GM12878 (cell line): ENCODE measurements around the gene ATF7. TPM values are rescaled to one million over a fixed set of nuclear protein-coding genes. Genes with fewer than 3 reads are reported as not detected.

ENCODE experiments used
- BCL11A ChIP-seq: IDR thresholded peaks from 2 replicates; pipeline ENCODE4 v1.6.1; 2011; ENCODE audit warnings: low read depth, low read length
- BHLHE40 ChIP-seq, 2 experiments: fragments of 450-650 bp in 1 of 2; IDR thresholded peaks; 2 replicates each; pipeline ENCODE4 v1.6.1; 2011 to 2017; ENCODE audit warnings: low read depth in 2 of 2, borderline replicate concordance in 1 of 2, improper control_type of control experiment in 1 of 2, low read length in 1 of 2, mild to moderate bottlenecking in 1 of 2
- BRCA1 ChIP-seq: IDR thresholded peaks from 2 replicates; pipeline ENCODE4 v1.6.1; 2011; ENCODE audit warnings: low read depth, low read length, improper control_type of control experiment
- CBFB ChIP-seq: IDR thresholded peaks from 2 replicates; pipeline ENCODE4 v1.6.1; 2016; ENCODE audit warnings: antibody characterized with exemption, low read depth
- CHD2 ChIP-seq: IDR thresholded peaks from 2 replicates; pipeline ENCODE4 v1.6.1; 2011; ENCODE audit warnings: low read depth, low read length, improper control_type of control experiment, borderline replicate concordance
- E4F1 ChIP-seq: fragments of 450-650 bp; IDR thresholded peaks from 2 replicates; pipeline ENCODE4 v1.6.1; 2018; ENCODE audit warnings: borderline replicate concordance, mild to moderate bottlenecking; ENCODE audit not compliant: partially characterized antibody
- EGR1 ChIP-seq, 2 experiments: IDR thresholded peaks; 1 replicate in 1 of 2; 2 replicates in 1 of 2; pipeline ENCODE4 v1.6.1; 2011 to 2012; ENCODE audit warnings: low read depth in 2 of 2, low read length in 2 of 2, borderline replicate concordance in 1 of 2, mild to moderate bottlenecking in 1 of 2, moderate library complexity in 1 of 2
- HDAC2 ChIP-seq: fragments of 200-600 bp; sonication (generic); IDR thresholded peaks from 2 replicates; pipeline ENCODE4 v1.6.1; 2017
- HDAC6 ChIP-seq: fragments of 200-600 bp; sonication (generic); IDR thresholded peaks from one replicate; pipeline ENCODE4 v1.8.0; 2017; ENCODE audit warnings: antibody characterized with exemption; ENCODE audit not compliant: unreplicated experiment
- LARP7 ChIP-seq: fragments of 450-650 bp; IDR thresholded peaks from 2 replicates; pipeline ENCODE4 v1.6.1; 2017; ENCODE audit warnings: mild to moderate bottlenecking
- NFYB ChIP-seq: IDR thresholded peaks from 2 replicates; pipeline ENCODE4 v1.6.1; 2011; ENCODE audit warnings: low read depth, mild to moderate bottlenecking, low read length, improper control_type of control experiment, moderate library complexity; ENCODE audit not compliant: insufficient read depth
- PBX3 ChIP-seq: IDR thresholded peaks from 2 replicates; pipeline ENCODE4 v1.6.1; 2011; ENCODE audit warnings: mild to moderate bottlenecking, low read depth, low read length, moderate library complexity; ENCODE audit not compliant: insufficient replicate concordance
- RFX5 ChIP-seq: IDR thresholded peaks from 2 replicates; pipeline ENCODE4 v1.6.1; 2011; ENCODE audit warnings: low read depth, low read length, improper control_type of control experiment
- SMAD1 ChIP-seq: fragments of 450-650 bp; IDR thresholded peaks from 2 replicates; pipeline ENCODE4 v1.6.1; 2018; ENCODE audit warnings: mild to moderate bottlenecking, low read depth; ENCODE audit not compliant: partially characterized antibody
- SMAD5 ChIP-seq: IDR thresholded peaks from 2 replicates; pipeline ENCODE4 v1.6.1; 2016; ENCODE audit warnings: antibody characterized with exemption, low read depth
- SMC3 ChIP-seq: IDR thresholded peaks from 2 replicates; pipeline ENCODE4 v1.6.1; 2011; ENCODE audit warnings: low read length, improper control_type of control experiment, borderline replicate concordance
- STAT1 ChIP-seq: fragments of 450-650 bp; conservative IDR thresholded peaks from 2 replicates; pipeline ENCODE4 v1.6.1; 2014; ENCODE audit warnings: antibody characterized with exemption, mild to moderate bottlenecking
- STAT3 ChIP-seq: IDR thresholded peaks from 2 replicates; pipeline ENCODE4 v1.6.1; 2011; ENCODE audit warnings: low read depth, low read length, improper control_type of control experiment
- TAF1 ChIP-seq: IDR thresholded peaks from 2 replicates; pipeline ENCODE4 v1.6.1; 2011; ENCODE audit warnings: mild to moderate bottlenecking, low read depth, low read length, borderline replicate concordance
- WRNIP1 ChIP-seq: IDR thresholded peaks from 2 replicates; pipeline ENCODE4 v1.6.1; 2011; ENCODE audit warnings: low read depth, low read length, improper control_type of control experiment, borderline replicate concordance
- ZBED1 ChIP-seq: IDR thresholded peaks from 2 replicates; pipeline ENCODE4 v1.6.1; 2016; ENCODE audit warnings: borderline replicate concordance
- ZBTB11 ChIP-seq: fragments of 450-650 bp; formaldehyde crosslinking; IDR thresholded peaks from 2 replicates; pipeline ENCODE4 v1.5.0; 2022; ENCODE audit warnings: mild to moderate bottlenecking, missing genetic modification characterization
- ZNF217 ChIP-seq: fragments of 450-650 bp; IDR thresholded peaks from 2 replicates; pipeline ENCODE4 v1.6.1; 2017; ENCODE audit warnings: antibody characterized with exemption, mild to moderate bottlenecking
- polyA plus RNA-seq, 11 experiments: library from polyadenylated mRNA; depleted of rRNA in 4 of 11; unstranded in 6 of 11; stranded (reverse) in 5 of 11; fragments of >200 nt; fragmentation: Nextera tagmentation in 4 of 11; fragmentation: Illumina TruSeq in 1 of 11; extraction: Ambion mirVana in 4 of 11; extraction: Trizol in 1 of 11; gene quantifications; 1 replicate in 1 of 11; 2 replicates in 10 of 11; pipeline versions ENCODE4 v1.2.1 to v1.2.3, GENCODE V29; 2011 to 2016; ENCODE audit warnings: inconsistent platforms in 2 of 11, missing spikeins in 2 of 11, low read depth in 1 of 11
- total RNA-seq, 4 experiments: library from RNA; depleted of rRNA in 3 of 4; stranded (reverse); fragments of >200 nt in 3 of 4; fragmentation: Illumina TruSeq in 1 of 4; extraction: Trizol in 1 of 4; gene quantifications; 2 replicates each; pipeline versions ENCODE4 v1.2.1 to v1.2.3, GENCODE V29; 2013 to 2021

ATF7 gene
- total and polyA plus RNA-seq, 10 of the 15 experiments (the other 5 are each of a cell fraction or from before 2014, with no cell fraction given) = 9.1 to 30.7 (median 21.8) TPM

GRCh38 chr12:53500776-53501614 is 125.2 kb downstream of the ATF7 start, which contains the start of gene TARBP2 (continued):
- TF ChIP-seq PBX3 (peak; percentile 14), E4F1 (peak; percentile 43), HDAC2 (peak; percentile 76; the same call in 1 of the 2 replicates), CHD2 (peak; percentile 87; the same call in 1 of the 2 replicates), SMAD5 (peak; percentile 74), LARP7 (0 out of 2 replicates have a peak, but pooled peaks have one; percentile 88), NFYB (peak; percentile 84), SMAD1 (no peak), STAT3 (no peak), ZNF217 (no peak), TAF1 (0 out of 2 replicates have a peak, but pooled peaks have one; percentile 58), BHLHE40 (IDR thresholded peaks at IDR 0.05; ENCODE audit: borderline replicate concordance in 1 of 2, low read depth in 2 of 2, low read length in 1 of 2) (peak; percentile 77 to 80; a peak in 3 of 4 replicates), HDAC6 (no peak), STAT1 (peak; percentile 41; the same call in 1 of the 2 replicates), CBFB (peak; percentile 62; the same call in 1 of the 2 replicates), RFX5 (peak; percentile 89), ZBED1 (no peak; the same call in 1 of the 2 replicates), ZBTB11 (CRISPR knock-in tag) (no peak), BRCA1 (no peak), WRNIP1 (no peak), EGR1 (IDR thresholded peaks at IDR 0.05; ENCODE audit: borderline replicate concordance in 1 of 2, low read depth in 2 of 2, low read length in 2 of 2) (peak in 1 of 2 experiments; percentile 77; a peak in 2 of 3 replicates), BCL11A (no peak), SMC3 (no peak)
